Panc1 (cell line): ENCODE data around the gene LRGUK. TPM values are rescaled to one million over a fixed set of nuclear protein-coding genes. Genes with fewer than 3 reads are reported as not detected.

Experiments
- ATAC-seq: fragments of 200-7000 bp; cut with Tn5 transposase; 2 replicates; pipeline ENCODE4 v1.9.1; 2020; ENCODE audit warnings: mild to moderate bottlenecking, moderate library complexity
- BruUV-seq: library from RNA; stranded (reverse); fragments of 400-500 nt; replicated peaks from 2 replicates; lab custom pipeline; 2021; lab: Mats Ljungman, UMichigan
- CTCF ChIA-PET: fragments of 300-600 bp; sonication (Branson Sonifier 250); formaldehyde crosslinking; loops from one replicate; lab custom pipeline; 2022; ENCODE audit warnings: antibody characterized with exemption; lab: Charles Lee
- POLR2A ChIA-PET: fragments of 300-600 bp; sonication (Branson Sonifier 250); formaldehyde crosslinking; loops from one replicate; lab custom pipeline; 2022; ENCODE audit warnings: antibody characterized with exemption; lab: Charles Lee
- DNase-seq: peaks from one replicate; pipeline ENCODE4 v3.0.0-alpha.2; 2010; ENCODE audit warnings: low read depth, low spot score
- H3K27ac ChIP-seq: 2 replicates; pipeline ENCODE4 v1.5.1; 2011; ENCODE audit warnings: mild to moderate bottlenecking, low read length, inconsistent platforms
- H3K27me3 ChIP-seq: fragments of 200-500 bp; sonication (Bioruptor generic); 2 replicates; pipeline ENCODE4 v1.6.0; 2014; ENCODE audit warnings: low read length, inconsistent platforms; ENCODE audit not compliant: control insufficient read depth, insufficient read depth
- H3K36me3 ChIP-seq: fragments of 200-500 bp; sonication (Bioruptor generic); 2 replicates; pipeline ENCODE4 v1.5.1; 2014; ENCODE audit warnings: inconsistent platforms, mild to moderate bottlenecking, low read length, moderate library complexity; ENCODE audit not compliant: control insufficient read depth, insufficient read depth
- H3K4me1 ChIP-seq: 2 replicates; pipeline ENCODE4 v1.5.1; 2011; ENCODE audit warnings: inconsistent platforms, mild to moderate bottlenecking, low read length, moderate library complexity; ENCODE audit not compliant: control insufficient read depth, insufficient read depth
- H3K4me3 ChIP-seq, 2 experiments: 2 replicates each; pipeline ENCODE4 v1.5.1; 2011 to 2012; ENCODE audit warnings: low read depth in 2 of 2, low read length in 2 of 2, mild to moderate bottlenecking in 2 of 2, inconsistent platforms in 1 of 2, moderate library complexity in 1 of 2
- H3K9me3 ChIP-seq: fragments of 200-500 bp; sonication (Bioruptor generic); 2 replicates; pipeline ENCODE4 v1.5.1; 2014; ENCODE audit warnings: low read depth, mild to moderate bottlenecking, inconsistent platforms, low read length, moderate library complexity; ENCODE audit not compliant: control insufficient read depth, insufficient read depth
- CTCF ChIP-seq: fragments of 450-650 bp; IDR thresholded peaks from 2 replicates; pipeline ENCODE4 v1.5.1; 2017; ENCODE audit warnings: mild to moderate bottlenecking
- POLR2AphosphoS5 ChIP-seq: IDR thresholded peaks from 2 replicates; pipeline ENCODE4 v1.6.1; 2012; ENCODE audit warnings: mild to moderate bottlenecking, low read depth, low read length, moderate library complexity
- REST ChIP-seq, 2 experiments: IDR thresholded peaks; 2 replicates each; pipeline ENCODE4 v1.6.1; 2011 to 2012; ENCODE audit warnings: low read depth in 2 of 2, control low read depth in 1 of 2, low read length in 1 of 2, mild to moderate bottlenecking in 1 of 2, moderate library complexity in 1 of 2; ENCODE audit not compliant: insufficient read depth in 1 of 2
- SIN3A ChIP-seq: IDR thresholded peaks from 2 replicates; pipeline ENCODE4 v1.6.1; 2012; ENCODE audit warnings: low read depth, mild to moderate bottlenecking, low read length, moderate library complexity, borderline replicate concordance; ENCODE audit not compliant: insufficient read depth
- TCF7L2 ChIP-seq: IDR thresholded peaks from 2 replicates; pipeline ENCODE4 v1.6.1; 2011; ENCODE audit warnings: mild to moderate bottlenecking, low read depth, low read length, inconsistent platforms
- in situ Hi-C: cut with HindIII; loops from 2 replicates; pipeline ENCODE4 v1.10.0; 2016; ENCODE audit warnings: low sequenced_read_pairs, low pct_unique_long_range_greater_than_20kb
- intact Hi-C: fragments of 100-400 bp; cut with micrococcal nuclease; formaldehyde crosslinking; loops from one replicate; pipeline ENCODE4 v1.10.0; 2022; ENCODE audit not compliant: unreplicated experiment
- total RNA-seq: library from RNA; stranded (reverse); gene quantifications from one replicate; pipeline ENCODE4 v1.2.1, GENCODE V29; 2021; ENCODE audit not compliant: unreplicated experiment

Gene LRGUK
- total RNA-seq, 1 experiment from 2014 or later = 0.23 TPM

- ChIA-PET CTCF (no interaction called here), POLR2A (no interaction called here)
- DNase-seq (no peak), ATAC-seq (no peak)
- Histone ChIP-seq H3K36me3 (no peaks in the 10 kb centered on the region), H3K4me1 (no peaks in the 10 kb centered on the region), H3K4me3 (no peak overlapping the region), H3K27ac (no peak overlapping the region), H3K27me3 (no peaks in the 10 kb centered on the region), H3K9me3 (no peaks in the 10 kb centered on the region)
- intact Hi-C loops (no loop called here), in situ Hi-C loops (no loop called here)
- TF ChIP-seq SIN3A (no peak), TCF7L2 (no peak), POLR2AphosphoS5 (no peak), CTCF (no peak), REST (IDR thresholded peaks at IDR 0.05; ENCODE audit: insufficient read depth in 1 of 2, low read depth in 2 of 2, low read length in 1 of 2) (no peak)
- BruUV-seq = no TSS peak
Measured at GRCh38 chr7:134302120-134302519, 175.0 kb downstream of the LRGUK start.

DNA sequence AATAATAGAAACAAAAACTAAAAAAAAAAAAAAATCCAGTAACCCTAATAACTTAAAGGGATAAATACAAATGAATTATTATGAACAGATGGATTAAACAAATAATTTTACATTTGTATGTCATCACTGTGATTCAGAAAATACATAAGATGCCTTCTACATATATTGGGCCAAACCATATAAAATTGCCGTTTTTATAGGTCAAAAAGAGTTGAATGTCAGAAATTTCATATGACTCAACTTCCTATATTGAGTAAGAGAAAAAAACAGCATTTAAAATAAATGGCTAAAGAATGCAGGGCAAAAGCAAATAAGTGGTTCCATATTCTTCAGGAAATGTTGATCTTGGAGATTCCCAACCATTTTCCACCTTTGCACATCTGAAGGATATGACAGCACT, 180.2 kb downstream of the LRGUK start:
- TF ChIP-seq CTCF (no peak), POLR2AphosphoS5 (no peak), TCF7L2 (no peak), REST (IDR thresholded peaks at IDR 0.05; ENCODE audit: insufficient read depth in 1 of 2, low read depth in 2 of 2, low read length in 1 of 2) (no peak), SIN3A (no peak)
- Histone ChIP-seq H3K27me3 (no peaks in the 10 kb centered on the region), H3K27ac (no peak overlapping the region), H3K4me1 (no peaks in the 10 kb centered on the region), H3K36me3 (no peaks in the 10 kb centered on the region), H3K9me3 (no peaks in the 10 kb centered on the region), H3K4me3 (no peak overlapping the region)
- ChIA-PET POLR2A (no interaction called here), CTCF (no interaction called here)
- intact Hi-C loops (no loop called here), in situ Hi-C loops (no loop called here)
- ATAC-seq (no peak), DNase-seq (no peak)
- BruUV-seq = no TSS peak
